Measurements from ENCODE around the gene KLHL5.

Gene KLHL5

DNA sequence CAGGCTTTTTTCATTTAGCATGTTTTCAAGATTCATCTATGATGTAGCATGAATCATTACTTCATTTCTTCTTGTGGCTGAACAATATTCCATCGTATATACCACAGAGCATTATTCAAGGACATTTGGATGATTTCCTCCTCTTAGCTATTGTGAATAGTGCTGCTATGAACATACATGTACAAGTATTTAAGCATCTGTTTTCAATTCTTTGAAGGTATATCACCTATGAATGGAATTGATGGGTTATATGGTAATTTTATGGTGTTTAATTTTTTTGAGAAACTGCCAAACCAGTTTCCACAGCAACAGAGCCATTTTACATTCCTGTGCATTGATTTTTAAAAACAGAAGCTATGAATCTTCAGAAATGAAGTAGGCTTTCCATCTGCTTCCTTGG, 84.2 kb downstream of the KLHL5 start:
- TF ChIP-seq, protein P1, sequence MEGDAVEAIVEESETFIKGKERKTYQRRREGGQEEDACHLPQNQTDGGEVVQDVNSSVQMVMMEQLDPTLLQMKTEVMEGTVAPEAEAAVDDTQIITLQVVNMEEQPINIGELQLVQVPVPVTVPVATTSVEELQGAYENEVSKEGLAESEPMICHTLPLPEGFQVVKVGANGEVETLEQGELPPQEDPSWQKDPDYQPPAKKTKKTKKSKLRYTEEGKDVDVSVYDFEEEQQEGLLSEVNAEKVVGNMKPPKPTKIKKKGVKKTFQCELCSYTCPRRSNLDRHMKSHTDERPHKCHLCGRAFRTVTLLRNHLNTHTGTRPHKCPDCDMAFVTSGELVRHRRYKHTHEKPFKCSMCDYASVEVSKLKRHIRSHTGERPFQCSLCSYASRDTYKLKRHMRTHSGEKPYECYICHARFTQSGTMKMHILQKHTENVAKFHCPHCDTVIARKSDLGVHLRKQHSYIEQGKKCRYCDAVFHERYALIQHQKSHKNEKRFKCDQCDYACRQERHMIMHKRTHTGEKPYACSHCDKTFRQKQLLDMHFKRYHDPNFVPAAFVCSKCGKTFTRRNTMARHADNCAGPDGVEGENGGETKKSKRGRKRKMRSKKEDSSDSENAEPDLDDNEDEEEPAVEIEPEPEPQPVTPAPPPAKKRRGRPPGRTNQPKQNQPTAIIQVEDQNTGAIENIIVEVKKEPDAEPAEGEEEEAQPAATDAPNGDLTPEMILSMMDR (IDR thresholded peaks at IDR 0.05) = no peak
- no peak for TF ChIP-seq ZFX (IDR thresholded peaks at IDR 0.05; ENCODE audit: borderline replicate concordance)

DNA sequence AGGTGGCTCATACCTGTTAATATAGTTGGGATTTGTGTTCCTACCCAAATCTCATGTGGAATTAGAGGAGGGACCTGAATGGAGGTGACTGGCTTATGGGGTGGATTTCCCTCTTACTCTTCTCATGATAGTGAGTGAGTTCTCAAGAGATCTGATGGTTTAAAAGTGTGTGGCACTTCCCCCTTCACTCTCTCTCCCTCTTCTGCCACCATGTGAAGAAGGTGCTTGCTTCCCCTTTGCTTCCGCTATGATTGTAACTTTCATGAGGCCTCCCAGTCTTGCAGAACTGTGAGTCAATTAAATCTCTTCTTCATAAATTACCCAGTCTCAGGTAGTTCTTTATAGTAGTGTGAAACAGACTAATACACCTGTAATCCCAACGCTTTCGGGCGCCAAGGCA, 92.0 kb downstream of the KLHL5 start:
- no peak overlapping the region for H3K27ac ChIP-seq
- TF ChIP-seq, protein P1 (IDR thresholded peaks at IDR 0.05) = no peak
- no peak for TF ChIP-seq ZFX (IDR thresholded peaks at IDR 0.05; ENCODE audit: borderline replicate concordance)

More for the DNA sequence above, 84.2 kb downstream of the KLHL5 start:
- no peak overlapping the region for H3K27ac ChIP-seq

DNA sequence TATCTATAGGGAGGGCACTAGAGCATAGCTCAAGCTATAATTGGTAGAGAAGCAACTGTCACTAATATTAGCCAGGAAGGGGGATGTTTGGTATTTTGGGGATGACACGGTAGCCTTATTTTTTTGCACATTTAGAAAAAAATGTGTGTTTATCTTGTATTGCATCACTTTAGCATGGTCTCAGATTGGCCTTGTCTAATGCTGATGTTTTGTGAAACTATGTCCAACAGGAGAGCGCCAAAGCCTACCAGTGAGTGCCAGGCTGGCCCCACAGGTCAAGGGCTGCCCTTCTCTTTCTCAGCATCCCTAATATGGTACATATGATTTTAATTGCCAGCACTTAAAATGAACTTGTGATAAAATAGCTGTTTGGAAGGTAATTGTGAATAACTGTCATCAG, 95.5 kb downstream of the KLHL5 start:
- H3K27ac ChIP-seq = no peak overlapping the region
- TF ChIP-seq, protein P1 (IDR thresholded peaks at IDR 0.05) = no peak
- no peak for TF ChIP-seq ZFX (IDR thresholded peaks at IDR 0.05; ENCODE audit: borderline replicate concordance)

DNA sequence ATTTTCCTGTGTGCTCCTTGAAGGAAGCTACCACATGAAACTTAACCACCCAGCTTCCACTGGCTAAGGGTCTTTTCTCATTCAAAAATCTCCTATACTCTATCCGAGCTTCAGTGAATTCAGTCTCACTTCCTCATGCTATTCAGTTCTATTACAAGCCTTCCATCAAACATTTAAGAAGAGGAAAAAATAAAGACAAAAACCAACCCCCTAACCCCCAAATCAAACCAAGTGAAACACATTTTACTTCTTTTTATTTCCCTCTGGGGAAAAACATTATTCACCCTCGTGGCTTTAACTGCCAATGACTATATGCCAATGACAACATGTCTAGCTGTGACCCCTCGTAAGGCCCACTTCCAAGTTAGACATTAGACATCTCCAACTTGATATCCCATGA, 104.1 kb downstream of the KLHL5 start:
- no peak overlapping the region for H3K27ac ChIP-seq
- TF ChIP-seq, protein P1 (IDR thresholded peaks at IDR 0.05) = no peak
- TF ChIP-seq ZFX (IDR thresholded peaks at IDR 0.05; ENCODE audit: borderline replicate concordance) = no peak

DNA sequence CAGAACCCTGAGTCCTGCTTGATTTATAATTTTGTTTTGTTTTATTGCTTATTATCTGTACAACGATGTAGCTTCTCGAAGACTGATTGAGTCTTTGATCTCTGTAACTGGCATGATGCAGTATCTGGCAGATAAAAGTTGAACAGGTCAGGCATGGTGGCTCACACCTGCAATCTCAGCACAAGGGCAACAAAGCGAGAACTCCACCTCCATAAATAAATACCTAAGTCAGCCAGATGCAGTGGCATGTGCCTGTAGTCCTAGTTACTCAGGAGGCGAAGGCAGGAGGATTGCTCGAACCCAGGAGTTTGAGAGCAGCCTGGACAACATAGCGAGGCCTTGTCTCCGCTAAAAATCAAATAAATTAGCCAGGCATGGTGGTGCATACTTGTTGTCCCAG, 104.6 kb downstream of the KLHL5 start:
- no peak overlapping the region for H3K27ac ChIP-seq
- no peak for TF ChIP-seq ZFX (IDR thresholded peaks at IDR 0.05; ENCODE audit: borderline replicate concordance)
- TF ChIP-seq, protein P1 (IDR thresholded peaks at IDR 0.05) = no peak

DNA sequence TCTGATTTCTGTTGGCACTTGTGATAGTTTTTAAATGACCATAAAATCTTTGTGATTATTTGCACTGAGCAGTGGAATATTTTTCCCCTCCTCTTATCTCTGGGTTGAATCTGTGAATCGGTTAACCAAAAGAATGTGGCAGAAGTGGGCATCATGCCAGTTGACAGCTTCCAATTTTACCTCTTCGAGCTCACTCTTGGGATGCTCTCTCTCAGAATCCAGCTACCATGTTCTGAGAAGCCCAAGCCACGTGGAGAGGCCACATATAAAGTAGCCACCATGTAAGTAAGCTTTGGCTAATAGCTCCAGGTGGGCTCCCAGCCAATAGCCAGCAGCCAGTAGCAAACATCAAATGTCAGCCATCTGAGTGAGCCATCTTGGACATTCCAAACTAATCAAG, 107.4 kb downstream of the KLHL5 start:
- no peak overlapping the region for H3K27ac ChIP-seq
- TF ChIP-seq, protein P1 (IDR thresholded peaks at IDR 0.05) = no peak
- TF ChIP-seq ZFX (IDR thresholded peaks at IDR 0.05; ENCODE audit: borderline replicate concordance) = no peak

DNA sequence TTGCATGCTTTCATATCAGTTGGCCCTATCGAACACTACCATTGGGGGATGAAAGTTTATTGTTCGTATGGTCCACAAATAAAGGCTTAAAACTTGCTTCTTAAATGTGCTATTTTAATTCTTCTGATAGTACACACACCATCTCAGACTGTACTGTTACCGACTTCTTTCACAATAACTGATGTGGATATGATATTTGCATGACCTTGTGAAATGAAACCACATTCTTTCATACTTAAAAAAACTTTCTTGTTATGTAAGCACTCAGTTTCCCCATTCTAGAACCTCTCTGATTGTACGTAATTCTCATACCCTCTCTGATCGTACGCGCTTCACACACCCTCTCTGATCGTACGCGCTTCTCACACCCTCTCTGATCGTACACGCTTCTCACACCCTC, 108.3 kb downstream of the KLHL5 start:
- H3K27ac ChIP-seq = no peak overlapping the region
- TF ChIP-seq ZFX (IDR thresholded peaks at IDR 0.05; ENCODE audit: borderline replicate concordance) = no peak
- TF ChIP-seq, protein P1 (IDR thresholded peaks at IDR 0.05) = no peak
